DLD1 (cell line): ENCODE results near the gene LRP1B.

Source experiments
- in situ Hi-C: cut with HindIII; loops from 2 replicates; pipeline ENCODE4 v1.10.0; 2017; ENCODE audit warnings: low sequenced_read_pairs

The LRP1B gene

GRCh38 chr2:142131010-142131669 is at the start of gene LRP1B:
Gene LRP1B (minus strand): TSS chr2:142131016. CDS start chr2:142130729, 287 bp downstream.
- in situ Hi-C loops, result no loop called here

- in situ Hi-C loops, result no loop called here
Measured at GRCh38 chr2:142179686-142180085, 48.9 kb upstream of the LRP1B start.

- in situ Hi-C loops, result no loop called here
Measured at GRCh38 chr2:142178604-142179003, 47.8 kb upstream of the LRP1B start.

- in situ Hi-C loops, result no loop called here
Measured at GRCh38 chr2:142176941-142177340, 46.1 kb upstream of the LRP1B start.

- in situ Hi-C loops, result no loop called here
Measured at GRCh38 chr2:142175813-142176338, 45.1 kb upstream of the LRP1B start.

GRCh38 chr2:142174176-142174575 is 43.4 kb upstream of the LRP1B start:
- in situ Hi-C loops, result no loop called here

- in situ Hi-C loops, result no loop called here
Measured at GRCh38 chr2:142170847-142171246, 40.0 kb upstream of the LRP1B start.

GRCh38 chr2:142165790-142166189 is 35.0 kb upstream of the LRP1B start:
- in situ Hi-C loops, result no loop called here

- in situ Hi-C loops, result no loop called here
Measured at GRCh38 chr2:142153601-142154000, 22.8 kb upstream of the LRP1B start.

- in situ Hi-C loops, result no loop called here
Measured at GRCh38 chr2:142150453-142150852, 19.6 kb upstream of the LRP1B start.

GRCh38 chr2:142144547-142144946 is 13.7 kb upstream of the LRP1B start:
- in situ Hi-C loops, result no loop called here

- in situ Hi-C loops, result no loop called here
Measured at GRCh38 chr2:142142595-142142994, 11.8 kb upstream of the LRP1B start.

- in situ Hi-C loops, result no loop called here
Measured at GRCh38 chr2:142140434-142140845, 9.6 kb upstream of the LRP1B start.

- in situ Hi-C loops, result no loop called here
Measured at GRCh38 chr2:142139384-142139783, 8.6 kb upstream of the LRP1B start.

GRCh38 chr2:142136571-142136970 is 5.8 kb upstream of the LRP1B start:
- in situ Hi-C loops, result no loop called here

GRCh38 chr2:142134911-142135310 is 4.1 kb upstream of the LRP1B start:
- in situ Hi-C loops, result no loop called here

GRCh38 chr2:142130111-142131009 is 456 bp downstream of the LRP1B start:
- in situ Hi-C loops, result no loop called here

- in situ Hi-C loops, result no loop called here
Measured at GRCh38 chr2:142128105-142128504, 2.7 kb downstream of the LRP1B start.

GRCh38 chr2:142127248-142127647 is 3.6 kb downstream of the LRP1B start:
- in situ Hi-C loops, result no loop called here

GRCh38 chr2:142124706-142125105 is 6.1 kb downstream of the LRP1B start:
- in situ Hi-C loops, result no loop called here

- in situ Hi-C loops, result no loop called here
Measured at GRCh38 chr2:142119347-142119746, 11.5 kb downstream of the LRP1B start.

GRCh38 chr2:142112757-142113221 is 18.0 kb downstream of the LRP1B start:
- in situ Hi-C loops, result no loop called here
